Fibroblast of skin of abdomen (primary cell): ENCODE measurements around the gene H2AZ1.
A peak's percentile ranks its signal among the peaks of the same experiment; 100 is the strongest.

Source experiments
- DNase-seq: peaks from one replicate; pipeline ENCODE4 v3.0.0-alpha.2; 2013

The H2AZ1 gene

GRCh38 chr4:99945718-99946355, 4.2 kb downstream of the H2AZ1 start:
- peak; percentile 20 for DNase-seq

- DNase-seq, result no peak
Observed at GRCh38 chr4:99943904-99944437, 6.1 kb downstream of the H2AZ1 start.

- DNase-seq, result no peak
Observed at GRCh38 chr4:99938243-99938753, 11.8 kb downstream of the H2AZ1 start.

- DNase-seq, result no peak
Observed at GRCh38 chr4:99934891-99935290, 15.2 kb downstream of the H2AZ1 start.

GRCh38 chr4:99927566-99927965, 22.5 kb downstream of the H2AZ1 start:
- no peak for DNase-seq

GRCh38 chr4:99921174-99921573, 28.9 kb downstream of the H2AZ1 start:
- DNase-seq, result no peak

- no peak for DNase-seq
Observed at GRCh38 chr4:99918656-99919055, 31.4 kb downstream of the H2AZ1 start.

GRCh38 chr4:99917575-99917974, 32.5 kb downstream of the H2AZ1 start:
- DNase-seq, result no peak

GRCh38 chr4:99915449-99915848, 34.6 kb downstream of the H2AZ1 start:
- DNase-seq, result peak; percentile 6
